ENCODE data around the gene RPUSD2. TPM values are rescaled to one million over a fixed set of nuclear protein-coding genes. Genes with fewer than 3 reads are reported as not detected.

The RPUSD2 gene
- total and polyA plus RNA-seq, 4 donors: 5.2 to 9.4 (median 8.2) TPM

DNA sequence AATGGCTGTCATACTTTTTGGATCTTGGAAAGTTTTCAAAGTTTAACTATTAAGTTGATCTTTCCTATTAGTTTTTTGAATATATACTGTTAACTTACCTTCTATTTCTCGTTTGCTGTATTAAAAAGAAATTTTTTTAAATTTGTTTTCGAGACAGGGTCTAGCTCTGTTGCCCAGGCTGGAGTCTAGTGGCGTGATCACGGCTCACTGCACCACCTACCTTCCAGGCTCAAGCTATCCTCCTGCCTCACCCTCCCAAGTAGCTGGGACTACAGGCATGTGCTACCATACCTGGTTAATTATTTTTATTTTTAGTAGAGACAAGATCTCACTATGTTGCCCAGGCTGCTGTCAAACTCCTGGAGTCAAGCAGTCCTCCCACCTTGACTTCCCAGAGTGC lies 29.6 kb downstream of the RPUSD2 start:
- ATAC-seq (ENCODE audit: insufficient read depth, low FRiP score) (no peak), DNase-seq (no peak)
- Histone ChIP-seq H3K4me1 (ENCODE audit: control insufficient read depth in 5 of 5, insufficient read depth in 5 of 5, low read length in 5 of 5) (peaks cover 0 to 8% (median 0%) of the 10 kb centered on the region in 5 donors), H3K9ac (ENCODE audit: insufficient read depth in 1 of 2, low read length in 2 of 2) (no peak overlapping the region), H3K27ac (ENCODE audit: low read depth in 1 of 2, low read length in 1 of 2) (no peak overlapping the region), H3K4me3 (no peak overlapping the region), H3K9me3 (ENCODE audit: control insufficient read depth in 4 of 4, insufficient read depth in 3 of 4, low read length in 3 of 4) (no peaks in the 10 kb centered on the region), H3K27me3 (ENCODE audit: control insufficient read depth in 3 of 3, insufficient read depth in 3 of 3, low read length in 2 of 3) (no peaks in the 10 kb centered on the region), H3K36me3 (ENCODE audit: control insufficient read depth in 4 of 4, insufficient read depth in 4 of 4, low read length in 4 of 4) (no peaks in the 10 kb centered on the region)
- TF ChIP-seq, protein P1, sequence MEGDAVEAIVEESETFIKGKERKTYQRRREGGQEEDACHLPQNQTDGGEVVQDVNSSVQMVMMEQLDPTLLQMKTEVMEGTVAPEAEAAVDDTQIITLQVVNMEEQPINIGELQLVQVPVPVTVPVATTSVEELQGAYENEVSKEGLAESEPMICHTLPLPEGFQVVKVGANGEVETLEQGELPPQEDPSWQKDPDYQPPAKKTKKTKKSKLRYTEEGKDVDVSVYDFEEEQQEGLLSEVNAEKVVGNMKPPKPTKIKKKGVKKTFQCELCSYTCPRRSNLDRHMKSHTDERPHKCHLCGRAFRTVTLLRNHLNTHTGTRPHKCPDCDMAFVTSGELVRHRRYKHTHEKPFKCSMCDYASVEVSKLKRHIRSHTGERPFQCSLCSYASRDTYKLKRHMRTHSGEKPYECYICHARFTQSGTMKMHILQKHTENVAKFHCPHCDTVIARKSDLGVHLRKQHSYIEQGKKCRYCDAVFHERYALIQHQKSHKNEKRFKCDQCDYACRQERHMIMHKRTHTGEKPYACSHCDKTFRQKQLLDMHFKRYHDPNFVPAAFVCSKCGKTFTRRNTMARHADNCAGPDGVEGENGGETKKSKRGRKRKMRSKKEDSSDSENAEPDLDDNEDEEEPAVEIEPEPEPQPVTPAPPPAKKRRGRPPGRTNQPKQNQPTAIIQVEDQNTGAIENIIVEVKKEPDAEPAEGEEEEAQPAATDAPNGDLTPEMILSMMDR (IDR thresholded peaks at IDR 0.05; ENCODE audit: control extremely low read depth, extremely low read depth): no peak
- 85 to 97% methylated on average over 4 of the region's 4 CpGs for WGBS, 2 donors

DNA sequence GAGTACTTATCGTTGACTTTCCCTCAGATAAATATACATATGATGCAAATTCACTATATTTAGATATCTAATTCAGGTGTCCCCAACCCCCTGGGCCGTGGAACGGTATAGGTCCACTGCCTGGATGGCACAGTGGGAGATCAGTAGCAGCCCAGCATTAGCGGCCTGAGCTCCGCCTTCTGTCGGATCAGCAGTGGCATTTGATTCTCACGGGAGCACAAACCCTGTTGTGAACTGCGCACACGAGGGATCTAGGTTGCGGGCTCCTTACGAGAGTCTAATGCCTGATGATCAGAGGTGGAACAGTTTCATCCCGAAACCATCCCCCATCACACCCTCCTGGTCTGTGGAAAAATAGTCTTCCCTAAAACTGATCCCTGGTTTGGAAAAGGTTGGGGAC lies 31.9 kb downstream of the RPUSD2 start:
- ATAC-seq (ENCODE audit: insufficient read depth, low FRiP score): no peak
- no peaks in the 10 kb centered on the region for H3K9me3 ChIP-seq (ENCODE audit: control insufficient read depth in 4 of 4, insufficient read depth in 3 of 4, low read length in 3 of 4)
- H3K4me1 ChIP-seq (ENCODE audit: control insufficient read depth in 5 of 5, insufficient read depth in 5 of 5, low read length in 5 of 5): peaks cover 0 to under 1% (median 0%) of the 10 kb centered on the region in 5 donors
- no peak overlapping the region for H3K27ac ChIP-seq (ENCODE audit: low read depth in 1 of 2, low read length in 1 of 2)
- whole genome bisulfite sequencing, 2 donors: 95% methylated on average over 12 of the region's 12 CpGs
- no peaks in the 10 kb centered on the region for H3K36me3 ChIP-seq (ENCODE audit: control insufficient read depth in 4 of 4, insufficient read depth in 4 of 4, low read length in 4 of 4)
- no peaks in the 10 kb centered on the region for H3K27me3 ChIP-seq (ENCODE audit: control insufficient read depth in 3 of 3, insufficient read depth in 3 of 3, low read length in 2 of 3)
- no peak overlapping the region for H3K9ac ChIP-seq (ENCODE audit: insufficient read depth in 1 of 2, low read length in 2 of 2)
- no peak overlapping the region for H3K4me3 ChIP-seq
- TF ChIP-seq, protein P1 (IDR thresholded peaks at IDR 0.05; ENCODE audit: control extremely low read depth, extremely low read depth): no peak
- DNase-seq: no peak

DNA sequence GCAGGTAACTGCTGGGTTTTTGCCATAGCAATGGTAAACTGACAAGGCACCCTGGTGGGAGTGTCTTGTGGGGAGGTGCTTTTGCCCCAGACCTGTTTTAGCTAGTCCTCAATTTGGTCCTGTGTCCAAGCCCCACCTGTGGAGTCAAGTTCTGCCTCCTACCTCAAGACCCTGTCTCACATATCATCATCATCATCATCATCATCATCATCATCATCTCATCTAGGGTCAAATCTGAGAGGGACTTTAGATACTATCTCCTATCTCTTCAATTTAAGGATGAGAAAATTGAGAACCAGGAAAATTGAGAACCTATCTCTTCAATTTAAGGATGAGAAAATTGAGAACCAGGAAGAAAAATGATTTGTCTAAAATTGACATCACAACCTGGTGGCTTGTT lies 34.8 kb downstream of the RPUSD2 start:
- Histone ChIP-seq H3K27me3 (ENCODE audit: control insufficient read depth in 3 of 3, insufficient read depth in 3 of 3, low read length in 2 of 3) (no peaks in the 10 kb centered on the region), H3K4me1 (ENCODE audit: control insufficient read depth in 5 of 5, insufficient read depth in 5 of 5, low read length in 5 of 5) (no peaks in the 10 kb centered on the region), H3K4me3 (no peak overlapping the region), H3K36me3 (ENCODE audit: control insufficient read depth in 4 of 4, insufficient read depth in 4 of 4, low read length in 4 of 4) (peaks cover 0 to 5% (median 0%) of the 10 kb centered on the region in 4 donors), H3K9me3 (ENCODE audit: control insufficient read depth in 4 of 4, insufficient read depth in 3 of 4, low read length in 3 of 4) (no peaks in the 10 kb centered on the region), H3K27ac (ENCODE audit: low read depth in 1 of 2, low read length in 1 of 2) (no peak overlapping the region), H3K9ac (ENCODE audit: insufficient read depth in 1 of 2, low read length in 2 of 2) (no peak overlapping the region)
- TF ChIP-seq, protein P1 (IDR thresholded peaks at IDR 0.05; ENCODE audit: control extremely low read depth, extremely low read depth): no peak
- ATAC-seq (ENCODE audit: insufficient read depth, low FRiP score) (no peak), DNase-seq (no peak)

DNA sequence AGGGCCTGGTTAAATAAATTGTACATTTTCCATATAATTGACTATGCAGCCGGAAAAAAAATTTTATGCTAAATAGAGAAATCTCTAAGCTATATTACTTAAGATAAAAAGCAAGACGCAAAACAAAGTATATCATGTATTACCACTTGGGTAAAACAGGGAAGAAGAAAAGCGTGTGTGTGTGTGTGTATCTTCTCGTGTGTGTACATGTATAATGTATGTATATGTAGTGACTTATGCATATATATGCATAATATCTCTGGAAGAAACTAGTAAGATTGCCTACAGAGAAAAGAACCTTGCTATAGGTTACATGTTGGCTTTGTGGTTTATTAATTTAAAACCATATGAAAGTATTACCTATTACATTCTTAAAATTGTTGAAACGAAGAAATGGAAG lies 44.0 kb downstream of the RPUSD2 start:
- Histone ChIP-seq H3K4me3 (no peak overlapping the region), H3K27ac (ENCODE audit: low read depth in 1 of 2, low read length in 1 of 2) (no peak overlapping the region), H3K9me3 (ENCODE audit: control insufficient read depth in 4 of 4, insufficient read depth in 3 of 4, low read length in 3 of 4) (no peaks in the 10 kb centered on the region), H3K27me3 (ENCODE audit: control insufficient read depth in 3 of 3, insufficient read depth in 3 of 3, low read length in 2 of 3) (no peaks in the 10 kb centered on the region), H3K36me3 (ENCODE audit: control insufficient read depth in 4 of 4, insufficient read depth in 4 of 4, low read length in 4 of 4) (no peaks in the 10 kb centered on the region), H3K4me1 (ENCODE audit: control insufficient read depth in 5 of 5, insufficient read depth in 5 of 5, low read length in 5 of 5) (no peaks in the 10 kb centered on the region), H3K9ac (ENCODE audit: insufficient read depth in 1 of 2, low read length in 2 of 2) (no peak overlapping the region)
- TF ChIP-seq, protein P1 (IDR thresholded peaks at IDR 0.05; ENCODE audit: control extremely low read depth, extremely low read depth): no peak
- ATAC-seq (ENCODE audit: insufficient read depth, low FRiP score): no peak
- WGBS, 2 donors: 86 to 88% methylated on average over 5 of the region's 5 CpGs
- DNase-seq: no peak
